Lung (tissue), 12 donors: ENCODE results near the gene UBA1. TPM values are rescaled to one million over a fixed set of nuclear protein-coding genes. Genes with fewer than 3 reads are reported as not detected.
A peak's percentile ranks its signal among the peaks of the same experiment; 100 is the strongest.

ENCODE experiments used
- ATAC-seq: fragments of 200-7000 bp; cut with Tn5 transposase; one replicate; pipeline ENCODE4 v1.9.1; 2020; ENCODE audit warnings: moderate number of reproducible peaks; ENCODE audit not compliant: insufficient read depth, low FRiP score
- DNase-seq, 3 donors: peaks; one replicate each; pipeline ENCODE4 v3.0.0-alpha.2; 2013 to 2017
- H3K27ac ChIP-seq, 2 donors: one replicate each; pipeline ENCODE4 v1.5.1; 2013; ENCODE audit warnings: mild to moderate bottlenecking in 2 of 2, moderate library complexity in 2 of 2, control low read depth in 1 of 2, inconsistent platforms in 1 of 2, low read depth in 1 of 2, low read length in 1 of 2
- H3K27me3 ChIP-seq, 3 donors: one replicate each; pipeline ENCODE4 v1.5.1; 2013; ENCODE audit warnings: low read length in 2 of 3; ENCODE audit not compliant: control insufficient read depth in 3 of 3, insufficient read depth in 3 of 3
- H3K36me3 ChIP-seq, 4 donors: one replicate each; pipeline ENCODE4 v1.5.1; 2013; ENCODE audit warnings: low read length in 4 of 4, mild to moderate bottlenecking in 1 of 4, moderate library complexity in 1 of 4; ENCODE audit not compliant: control insufficient read depth in 4 of 4, insufficient read depth in 4 of 4
- H3K4me1 ChIP-seq, 5 donors: one replicate each; pipeline ENCODE4 v1.5.1; 2013; ENCODE audit warnings: low read length in 5 of 5, mild to moderate bottlenecking in 2 of 5, moderate library complexity in 1 of 5; ENCODE audit not compliant: control insufficient read depth in 5 of 5, insufficient read depth in 5 of 5
- H3K4me3 ChIP-seq: one replicate; pipeline ENCODE4 v1.5.1; 2013; ENCODE audit warnings: mild to moderate bottlenecking, control low read depth, moderate library complexity
- H3K9ac ChIP-seq, 2 donors: one replicate each; pipeline ENCODE4 v1.5.1; 2013; ENCODE audit warnings: low read length in 2 of 2, control low read depth in 1 of 2; ENCODE audit not compliant: insufficient read depth in 1 of 2
- H3K9me3 ChIP-seq, 4 donors: one replicate each; pipeline ENCODE4 v1.5.1; 2013; ENCODE audit warnings: low read length in 3 of 4, mild to moderate bottlenecking in 1 of 4, moderate library complexity in 1 of 4; ENCODE audit not compliant: control insufficient read depth in 4 of 4, insufficient read depth in 3 of 4
- WGBS, 2 donors: extraction: QIAGEN DNeasy Blood & Tissue Kit; methylation state at CpG; one replicate each; pipeline ENCODE4 v1.1.7; 2013; 5-methylcytosine and 5-hydroxymethylcytosine counted together
- polyA plus RNA-seq, 2 donors: library from polyadenylated mRNA; stranded (reverse); fragments of 200-250 nt; gene quantifications; one replicate each; pipeline ENCODE4 v1.2.1, GENCODE V29; 2013
- total RNA-seq, 2 donors: library from RNA; depleted of rRNA in 1 of 2; stranded (reverse); fragments of >200 nt in 1 of 2; gene quantifications; one replicate each; pipeline ENCODE4 v1.2.1, GENCODE V29; 2014 to 2021
- TF ChIP-seq, protein P1 (sequence below): IDR thresholded peaks from 2 replicates; pipeline ENCODE4 v1.5.1; 2012; ENCODE audit warnings: mild to moderate bottlenecking; ENCODE audit errors: control extremely low read depth, extremely low read depth
- donor health status: control.
- donor health status: control.
- donor health status: Bipolar disorder and iron deficiency.
- donor health status: healthy.
- donor health status: DM: yes; HTN: yes; CAD: no.

Gene UBA1
- total and polyA plus RNA-seq, 4 donors = 92.5 to 221 (median 131) TPM

DNA sequence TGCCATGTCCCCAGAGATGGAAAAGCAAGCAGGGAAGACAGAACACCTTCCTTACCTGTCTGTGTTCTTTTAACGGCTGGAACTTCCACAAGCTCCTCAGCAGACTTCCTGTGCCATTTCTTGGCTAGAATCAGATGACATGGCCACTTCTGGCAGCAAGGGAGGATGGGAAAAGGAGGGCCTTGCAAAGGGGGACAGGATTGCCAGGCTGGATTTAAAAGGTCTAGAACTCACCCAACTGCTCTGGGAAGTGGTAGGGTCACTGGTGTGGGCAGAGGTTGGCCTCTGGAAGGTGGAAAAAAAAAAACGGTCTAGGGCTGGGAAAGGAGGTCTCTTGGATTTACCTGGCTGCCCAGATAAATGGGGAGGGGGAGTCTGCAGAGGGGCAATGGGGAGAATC is 37.5 kb downstream of the UBA1 start:
- WGBS, 2 donors = 67 to 70% methylated on average over 2 of the region's 2 CpGs
- TF ChIP-seq, protein P1, sequence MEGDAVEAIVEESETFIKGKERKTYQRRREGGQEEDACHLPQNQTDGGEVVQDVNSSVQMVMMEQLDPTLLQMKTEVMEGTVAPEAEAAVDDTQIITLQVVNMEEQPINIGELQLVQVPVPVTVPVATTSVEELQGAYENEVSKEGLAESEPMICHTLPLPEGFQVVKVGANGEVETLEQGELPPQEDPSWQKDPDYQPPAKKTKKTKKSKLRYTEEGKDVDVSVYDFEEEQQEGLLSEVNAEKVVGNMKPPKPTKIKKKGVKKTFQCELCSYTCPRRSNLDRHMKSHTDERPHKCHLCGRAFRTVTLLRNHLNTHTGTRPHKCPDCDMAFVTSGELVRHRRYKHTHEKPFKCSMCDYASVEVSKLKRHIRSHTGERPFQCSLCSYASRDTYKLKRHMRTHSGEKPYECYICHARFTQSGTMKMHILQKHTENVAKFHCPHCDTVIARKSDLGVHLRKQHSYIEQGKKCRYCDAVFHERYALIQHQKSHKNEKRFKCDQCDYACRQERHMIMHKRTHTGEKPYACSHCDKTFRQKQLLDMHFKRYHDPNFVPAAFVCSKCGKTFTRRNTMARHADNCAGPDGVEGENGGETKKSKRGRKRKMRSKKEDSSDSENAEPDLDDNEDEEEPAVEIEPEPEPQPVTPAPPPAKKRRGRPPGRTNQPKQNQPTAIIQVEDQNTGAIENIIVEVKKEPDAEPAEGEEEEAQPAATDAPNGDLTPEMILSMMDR = no peak
- H3K4me3 ChIP-seq = no peak overlapping the region

DNA sequence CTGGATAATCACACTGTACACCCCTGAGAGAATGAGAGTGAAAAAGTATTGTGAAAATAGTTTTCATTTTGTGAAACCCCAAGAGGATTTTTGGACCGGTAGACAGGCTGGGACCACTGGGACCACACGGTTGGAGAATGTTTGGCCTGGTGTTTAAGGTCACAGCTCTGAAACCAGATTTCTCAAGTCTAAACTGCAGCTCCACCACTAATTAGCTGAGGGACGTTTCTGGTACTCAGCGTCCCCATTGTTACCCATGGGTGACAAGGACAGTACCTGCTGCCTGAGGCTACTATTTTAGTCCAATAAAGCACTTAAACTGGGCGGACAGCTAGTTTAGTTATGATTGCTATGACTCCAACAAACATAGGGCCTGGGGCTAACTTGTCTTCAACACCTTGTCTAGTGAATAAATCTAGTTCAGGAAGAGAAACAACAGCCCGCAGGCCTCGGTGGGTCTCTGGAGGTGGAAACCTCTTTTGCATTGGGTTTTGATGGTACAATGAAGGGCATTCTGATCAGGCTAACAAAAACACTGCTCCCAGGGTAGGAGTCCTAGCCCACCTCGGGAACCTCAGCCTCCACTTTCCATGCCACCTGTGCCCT is 38.7 kb downstream of the UBA1 start:
- Histone ChIP-seq H3K9me3 (peaks cover 0 to 1% (median 0%) of the 10 kb centered on the region in 4 donors), H3K9ac (peak overlapping the region; percentile 77 to 79), H3K4me3 (peak overlapping the region; percentile 59), H3K27ac (peak overlapping the region; percentile 97 to 98), H3K27me3 (peaks cover 0 to 21% (median 14%) of the 10 kb centered on the region in 3 donors), H3K4me1 (peaks cover 0 to 4% (median 0%) of the 10 kb centered on the region in 5 donors), H3K36me3 (peaks cover 3 to 10% (median 4%) of the 10 kb centered on the region in 4 donors)
- TF ChIP-seq, protein P1 = no peak
- ATAC-seq (no peak), DNase-seq (no peak)
- 63 to 71% methylated on average over 8 of the region's 8 CpGs for WGBS, 2 donors

More for the DNA sequence above, 37.5 kb downstream of the UBA1 start:
- DNase-seq = no peak
- no peak for ATAC-seq
- Histone ChIP-seq H3K27me3 (peaks cover 0 to 14% (median 12%) of the 10 kb centered on the region in 3 donors), H3K36me3 (peaks cover 6 to 18% (median 9%) of the 10 kb centered on the region in 4 donors), H3K9ac (no peak overlapping the region), H3K27ac (no peak overlapping the region), H3K4me1 (peaks cover 0 to 4% (median 0%) of the 10 kb centered on the region in 5 donors), H3K9me3 (peaks cover 0 to 1% (median 0%) of the 10 kb centered on the region in 4 donors)

DNA sequence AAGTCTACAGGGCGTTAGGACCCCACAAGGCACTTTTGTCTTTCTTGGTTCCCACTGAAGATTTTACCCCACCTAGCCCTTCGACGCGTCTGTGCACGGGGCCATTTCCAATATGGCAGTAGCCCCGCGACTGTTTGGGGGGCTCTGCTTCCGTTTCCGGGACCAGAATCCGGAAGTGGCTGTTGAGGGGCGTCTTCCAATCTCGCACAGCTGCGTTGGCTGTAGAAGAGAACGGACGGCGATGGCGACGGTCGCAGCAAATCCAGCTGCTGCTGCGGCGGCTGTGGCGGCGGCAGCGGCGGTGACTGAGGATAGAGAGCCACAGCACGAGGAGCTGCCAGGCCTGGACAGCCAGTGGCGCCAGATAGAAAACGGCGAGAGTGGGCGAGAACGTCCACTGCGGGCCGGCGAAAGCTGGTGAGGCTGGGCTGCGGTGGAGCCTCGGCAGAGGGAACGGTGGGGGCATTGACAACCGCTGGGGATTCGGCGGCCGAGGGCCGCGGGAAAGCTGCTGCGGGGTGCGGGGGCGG is 39.2 kb downstream of the UBA1 start, which contains the start of gene USP11:
TSS of gene USP11 (plus strand) at position 207 of the 530 bp plus-strand sequence. CDS start at position 242, 35 bp downstream.
- WGBS, 2 donors = 0 to 16% methylated on average over 36 to 46 of the region's 46 CpGs
- peaks cover 0 to 1% (median 0%) of the 10 kb centered on the region in 4 donors for H3K9me3 ChIP-seq
- DNase-seq = peak; percentile 83 to 86 (median 85)
- TF ChIP-seq, protein P1 = no peak
- peaks cover 0 to 26% (median 14%) of the 10 kb centered on the region in 3 donors for H3K27me3 ChIP-seq
- H3K27ac ChIP-seq = peak within 1 kb of the TSS; percentile 97 to 98
- peak within 1 kb of the TSS; percentile 59 for H3K4me3 ChIP-seq
- H3K9ac ChIP-seq = peak within 1 kb of the TSS; percentile 95 to 99
- ATAC-seq = peak; percentile 23
- peaks cover 0 to 4% (median 0%) of the 10 kb centered on the region in 5 donors for H3K4me1 ChIP-seq
- H3K36me3 ChIP-seq = peaks cover 3 to 9% (median 4%) of the 10 kb centered on the region in 4 donors
